KMS-11 (cell line): ENCODE results near the gene IZUMO4.

Experiments
- H2AFZ ChIP-seq: fragments of 200-600 bp; sonication (generic); 2 replicates; pipeline ENCODE4 v1.6.1; 2016; ENCODE audit warnings: antibody characterized with exemption, mixed run types, low read depth
- H3K27ac ChIP-seq: fragments of 200-600 bp; sonication (generic); 2 replicates; pipeline ENCODE4 v1.6.1; 2016; ENCODE audit warnings: mild to moderate bottlenecking, mixed run types
- H3K27me3 ChIP-seq: fragments of 200-600 bp; sonication (generic); 2 replicates; pipeline ENCODE4 v1.6.1; 2017; ENCODE audit warnings: mild to moderate bottlenecking, low read depth, mixed run types, moderate library complexity; ENCODE audit not compliant: insufficient read depth
- H3K36me3 ChIP-seq: fragments of 200-600 bp; sonication (generic); 2 replicates; pipeline ENCODE4 v1.6.1; 2017; ENCODE audit warnings: mild to moderate bottlenecking, mixed run types; ENCODE audit not compliant: insufficient read depth
- H3K4me1 ChIP-seq: fragments of 200-600 bp; sonication (generic); 2 replicates; pipeline ENCODE4 v1.6.1; 2016; ENCODE audit warnings: mild to moderate bottlenecking, low read depth, mixed run types; ENCODE audit not compliant: poor library complexity, severe bottlenecking
- H3K4me2 ChIP-seq: fragments of 200-600 bp; sonication (generic); 2 replicates; pipeline ENCODE4 v1.7.0; 2016; ENCODE audit warnings: mild to moderate bottlenecking, mixed run types
- H3K4me3 ChIP-seq: fragments of 200-600 bp; sonication (generic); IDR thresholded peaks from 2 replicates; pipeline ENCODE4 v1.6.1; 2017; ENCODE audit warnings: low read depth, low read length, mixed read lengths; ENCODE audit not compliant: insufficient read depth
- H3K79me2 ChIP-seq: fragments of 200-600 bp; sonication (generic); 2 replicates; pipeline ENCODE4 v1.6.1; 2016; ENCODE audit warnings: low read depth, mixed run types; ENCODE audit not compliant: insufficient read depth
- H3K9ac ChIP-seq: fragments of 200-600 bp; sonication (generic); 2 replicates; pipeline ENCODE4 v1.6.1; 2016; ENCODE audit warnings: mild to moderate bottlenecking, mixed run types
- H4K20me1 ChIP-seq: fragments of 200-600 bp; sonication (generic); 2 replicates; pipeline ENCODE4 v1.6.1; 2016; ENCODE audit warnings: mild to moderate bottlenecking, mixed run types; ENCODE audit not compliant: insufficient read depth
- CTCF ChIP-seq: fragments of 200-600 bp; sonication (generic); conservative IDR thresholded peaks from 2 replicates; pipeline ENCODE4 v1.6.1; 2017; ENCODE audit warnings: low read depth, mild to moderate bottlenecking, antibody characterized with exemption, low read length, moderate library complexity, mixed read lengths

Gene IZUMO4

GRCh38 chr19:2097203-2097885 is 629 bp downstream of the IZUMO4 start:
- Histone ChIP-seq H2AFZ (peak overlapping the region; percentile 49; the same call in 1 of the 2 replicates), H3K36me3 (no peaks in the 10 kb centered on the region; the same call in 1 of the 2 replicates), H3K4me3 (no peak overlapping the region), H3K27ac (peak overlapping the region; percentile 75), H3K9ac (peak overlapping the region; percentile 27; the same call in 1 of the 2 replicates), H3K4me2 (peak overlapping the region; percentile 99), H3K4me1 (peaks cover 29% of the 10 kb centered on the region), H3K27me3 (no peaks in the 10 kb centered on the region), H3K79me2 (peaks cover 15% of the 10 kb centered on the region), H4K20me1 (no peaks in the 10 kb centered on the region)
- TF ChIP-seq CTCF: peak; percentile 11; the same call in 1 of the 2 replicates

- peak overlapping the region; percentile 27; the same call in 1 of the 2 replicates for H3K9ac ChIP-seq
- peak overlapping the region; percentile 75; the same call in 1 of the 2 replicates for H3K27ac ChIP-seq
- H3K79me2 ChIP-seq: peaks cover 15% of the 10 kb centered on the region
- H2AFZ ChIP-seq: no peak overlapping the region
- H3K36me3 ChIP-seq: no peaks in the 10 kb centered on the region; the same call in 1 of the 2 replicates
- TF ChIP-seq CTCF: no peak
- H3K4me3 ChIP-seq: no peak overlapping the region
- H3K4me1 ChIP-seq: peaks cover 29% of the 10 kb centered on the region
- H3K4me2 ChIP-seq: peak overlapping the region; percentile 99
- no peaks in the 10 kb centered on the region for H4K20me1 ChIP-seq
- H3K27me3 ChIP-seq: no peaks in the 10 kb centered on the region
Measured at GRCh38 chr19:2097886-2098327, 1.2 kb downstream of the IZUMO4 start.

- Histone ChIP-seq H3K79me2 (peaks cover 17% of the 10 kb centered on the region), H4K20me1 (no peaks in the 10 kb centered on the region), H3K9ac (no peak overlapping the region), H3K4me1 (peaks cover 29% of the 10 kb centered on the region), H2AFZ (no peak overlapping the region), H3K4me3 (no peak overlapping the region), H3K36me3 (no peaks in the 10 kb centered on the region; the same call in 1 of the 2 replicates), H3K27me3 (no peaks in the 10 kb centered on the region), H3K4me2 (no peak overlapping the region), H3K27ac (no peak overlapping the region)
- TF ChIP-seq CTCF: no peak
Measured at GRCh38 chr19:2099054-2099501, 2.4 kb downstream of the IZUMO4 start.

- no peaks in the 10 kb centered on the region; the same call in 1 of the 2 replicates for H3K36me3 ChIP-seq
Measured at GRCh38 chr19:2099937-2100718, 3.4 kb downstream of the IZUMO4 start.

More at GRCh38 chr19:2099937-2100718, 3.4 kb downstream of the IZUMO4 start:
- no peaks in the 10 kb centered on the region for H4K20me1 ChIP-seq
- no peak overlapping the region for H3K4me2 ChIP-seq
- TF ChIP-seq CTCF: no peak
- peaks cover 22% of the 10 kb centered on the region for H3K4me1 ChIP-seq
- no peaks in the 10 kb centered on the region for H3K27me3 ChIP-seq
- H2AFZ ChIP-seq: no peak overlapping the region
- H3K27ac ChIP-seq: no peak overlapping the region
- H3K9ac ChIP-seq: no peak overlapping the region
- peaks cover 14% of the 10 kb centered on the region for H3K79me2 ChIP-seq
- no peak overlapping the region for H3K4me3 ChIP-seq
